A549 treated with CpdA at 1 μM for 4 hours (cell line): ENCODE data around the gene LRRC8E. TPM values are rescaled to one million over a fixed set of nuclear protein-coding genes. Genes with fewer than 3 reads are reported as not detected.

ENCODE experiments used
- total RNA-seq: library from RNA; stranded (reverse); fragments of 200-300 nt; extraction: Qiagen RNA extraction; gene quantifications from 5 replicates; pipeline ENCODE4 v1.2.3, GENCODE V29; 2022; ENCODE audit warnings: low read depth

LRRC8E gene
- total RNA-seq, result 5.1 to 6.8 TPM (median 5.9 TPM) in 5 replicates

GRCh38 chr19:7888145-7888825 is at the start of gene LRRC8E:
LRRC8E (plus strand) TSS chr19:7888510; CDS start chr19:7895604, 7,094 bp downstream.

GRCh38 chr19:7874076-7874896 is 14.0 kb upstream of the LRRC8E start, which contains the start of gene PRR36:
PRR36 (minus strand) TSS chr19:7874390; CDS start chr19:7873689, 701 bp downstream.

GRCh38 chr19:7903244-7904073 is 15.1 kb downstream of the LRRC8E start, which contains the start of gene MAP2K7:
MAP2K7 (plus strand) TSS chr19:7903877; CDS start chr19:7903945, 68 bp downstream.

GRCh38 chr19:7914598-7915045 is 26.3 kb downstream of the LRRC8E start, which contains the start of gene TGFBR3L:
TGFBR3L (plus strand) TSS chr19:7914830.

GRCh38 chr19:7919610-7920518 is 31.6 kb downstream of the LRRC8E start, which contains the start of gene SNAPC2:
SNAPC2 (plus strand) TSS chr19:7920338; CDS start chr19:7920367, 29 bp downstream.

GRCh38 chr19:7926021-7926726 is 37.9 kb downstream of the LRRC8E start, which contains the start of gene CTXN1:
CTXN1 (minus strand) TSS chr19:7926135; CDS start chr19:7925538, 597 bp downstream.

GRCh38 chr19:7943444-7944176 is 55.3 kb downstream of the LRRC8E start, which contains the start of gene TIMM44:
TIMM44 (minus strand) TSS chr19:7943666; CDS start chr19:7943651, 15 bp downstream.

Other genes with a start within 250 kb of the LRRC8E start
- gene RETN, start 219.5 kb upstream of the LRRC8E start, total RNA-seq, result not detected in 5 replicates
- not detected in 5 replicates for gene MCEMP1, start 211.4 kb upstream of the LRRC8E start, total RNA-seq
- gene TRAPPC5, start 207.7 kb upstream of the LRRC8E start, total RNA-seq, result 35.7 to 103 TPM (median 92.3 TPM) in 5 replicates
- not detected in 5 replicates for gene FCER2, start 186.4 kb upstream of the LRRC8E start, total RNA-seq
- not detected in 5 replicates for gene CLEC4G, start 156.4 kb upstream of the LRRC8E start, total RNA-seq
- gene CD209, start 141.0 kb upstream of the LRRC8E start, total RNA-seq, result not detected in 5 replicates
- 0.03 TPM in 1 of 5 replicates, not detected in the others for gene CLEC4M, start 125.3 kb upstream of the LRRC8E start, total RNA-seq
- gene EVI5L, start 58.3 kb upstream of the LRRC8E start, total RNA-seq, result 0.96 to 2.0 TPM (median 1.4 TPM) in 5 replicates
- gene PRR36, start 14.1 kb upstream of the LRRC8E start, total RNA-seq, result 0.17 to 0.42 TPM (median 0.39 TPM) in 5 replicates
- 12.5 to 18.5 TPM (median 17.4 TPM) in 5 replicates for gene MAP2K7, start 15.4 kb downstream of the LRRC8E start, total RNA-seq
- gene TGFBR3L, start 26.3 kb downstream of the LRRC8E start, total RNA-seq, result 1.3 to 2.3 TPM (median 2.0 TPM) in 5 replicates
- 19.6 to 31.6 TPM (median 29.7 TPM) in 5 replicates for gene SNAPC2, start 31.8 kb downstream of the LRRC8E start, total RNA-seq
- gene CTXN1, start 37.6 kb downstream of the LRRC8E start, total RNA-seq, result 8.5 to 21.3 TPM (median 20.2 TPM) in 5 replicates
- gene TIMM44, start 55.2 kb downstream of the LRRC8E start, total RNA-seq, result 28.1 to 32.4 TPM (median 30.7 TPM) in 5 replicates
- 63.6 to 72.8 TPM (median 72.2 TPM) in 5 replicates for gene ELAVL1, start 117.1 kb downstream of the LRRC8E start, total RNA-seq
- gene CCL25, start 164.2 kb downstream of the LRRC8E start, total RNA-seq, result not detected in 5 replicates